Stimulated activated CD8-positive, alpha-beta memory T cell treated with anti-CD3 and anti-CD28 coated beads, Interleukin-7, amount 100 ng/mL, for 24 hours (primary cell): ENCODE measurements around the gene SOAT1.

ENCODE experiments used
- DNase-seq: peaks from one replicate; pipeline ENCODE4 v3.0.0-alpha.2; 2020; ENCODE audit warnings: low read depth

SOAT1 gene

GRCh38 chr1:179305450-179305849 lies 11.9 kb downstream of the SOAT1 start:
- DNase-seq: no peak

GRCh38 chr1:179310291-179310690 lies 16.7 kb downstream of the SOAT1 start:
- DNase-seq: no peak

GRCh38 chr1:179310721-179311120 lies 17.1 kb downstream of the SOAT1 start:
- DNase-seq: no peak

GRCh38 chr1:179311149-179311700 lies 17.6 kb downstream of the SOAT1 start:
- DNase-seq: no peak

- DNase-seq: no peak
These were observed 19.4 kb downstream of the SOAT1 start for GRCh38 chr1:179313004-179313403.

- DNase-seq: no peak
These were observed 21.3 kb downstream of the SOAT1 start for GRCh38 chr1:179314928-179315327.

GRCh38 chr1:179318491-179318890 lies 24.9 kb downstream of the SOAT1 start:
- no peak for DNase-seq

- DNase-seq: no peak
These were observed 28.1 kb downstream of the SOAT1 start for GRCh38 chr1:179321533-179322216.

GRCh38 chr1:179322557-179322956 lies 29.0 kb downstream of the SOAT1 start:
- no peak for DNase-seq

- no peak for DNase-seq
These were observed 29.8 kb downstream of the SOAT1 start for GRCh38 chr1:179323436-179323835.

- no peak for DNase-seq
These were observed 32.2 kb downstream of the SOAT1 start for GRCh38 chr1:179325836-179326235.

- DNase-seq: no peak
These were observed 33.1 kb downstream of the SOAT1 start for GRCh38 chr1:179326746-179327145.

- DNase-seq: no peak
These were observed 33.6 kb downstream of the SOAT1 start for GRCh38 chr1:179327196-179327595.

GRCh38 chr1:179327679-179328078 lies 34.1 kb downstream of the SOAT1 start:
- no peak for DNase-seq

- no peak for DNase-seq
These were observed 36.3 kb downstream of the SOAT1 start for GRCh38 chr1:179329862-179330261.

GRCh38 chr1:179334440-179334839 lies 40.8 kb downstream of the SOAT1 start:
- no peak for DNase-seq

GRCh38 chr1:179337288-179337687 lies 43.7 kb downstream of the SOAT1 start:
- no peak for DNase-seq

- DNase-seq: no peak
These were observed 44.5 kb downstream of the SOAT1 start for GRCh38 chr1:179337942-179338560.

- DNase-seq: no peak
These were observed 47.3 kb downstream of the SOAT1 start for GRCh38 chr1:179340918-179341317.

GRCh38 chr1:179341943-179342547 lies 48.4 kb downstream of the SOAT1 start:
- DNase-seq: no peak

- DNase-seq: no peak
These were observed 49.3 kb downstream of the SOAT1 start for GRCh38 chr1:179342740-179343404.

GRCh38 chr1:179351281-179351680 lies 57.7 kb downstream of the SOAT1 start:
- no peak for DNase-seq

- no peak for DNase-seq
These were observed 58.6 kb downstream of the SOAT1 start for GRCh38 chr1:179352236-179352635.
